Measurements from ENCODE around the gene GOLGA8G.
"Not testable (repeated sequence)": the region's sequence is repeated elsewhere in the genome, so short reads cannot be mapped to it uniquely, and the experiment has no call there.

Gene GOLGA8G

GRCh38 chr15:28532954-28533353 lies at the start of gene GOLGA8G:
Gene GOLGA8G, minus strand, starts transcription at chr15:28532971. Its CDS starts 62 bp downstream, at chr15:28532909.
- not testable (repeated sequence) for DNase-seq (ENCODE audit: low read depth in 2 of 2)

GRCh38 chr15:28573351-28573750 lies 40.6 kb upstream of the GOLGA8G start:
- not testable (repeated sequence) for DNase-seq (ENCODE audit: low read depth in 2 of 2)

GRCh38 chr15:28553268-28553667 lies 20.5 kb upstream of the GOLGA8G start, which contains the start of gene GOLGA6L25:
Gene GOLGA6L25, plus strand, starts transcription at chr15:28553568. Its CDS starts 61 bp downstream, at chr15:28553629.
- not testable (repeated sequence) for DNase-seq (ENCODE audit: low read depth in 2 of 2)

GRCh38 chr15:28515208-28515607 lies 17.6 kb downstream of the GOLGA8G start:
- not testable (repeated sequence) for DNase-seq (ENCODE audit: low read depth in 2 of 2)

GRCh38 chr15:28514128-28514527 lies 18.6 kb downstream of the GOLGA8G start:
- DNase-seq (ENCODE audit: low read depth in 2 of 2) = not testable (repeated sequence)

GRCh38 chr15:28508217-28508889 lies 24.4 kb downstream of the GOLGA8G start:
- not testable (repeated sequence) for DNase-seq (ENCODE audit: low read depth in 2 of 2)

GRCh38 chr15:28481340-28481739 lies 51.4 kb downstream of the GOLGA8G start:
- DNase-seq (ENCODE audit: low read depth in 2 of 2) = not testable (repeated sequence)
